ENCODE measurements around the gene FAM227A.

Gene FAM227A

DNA sequence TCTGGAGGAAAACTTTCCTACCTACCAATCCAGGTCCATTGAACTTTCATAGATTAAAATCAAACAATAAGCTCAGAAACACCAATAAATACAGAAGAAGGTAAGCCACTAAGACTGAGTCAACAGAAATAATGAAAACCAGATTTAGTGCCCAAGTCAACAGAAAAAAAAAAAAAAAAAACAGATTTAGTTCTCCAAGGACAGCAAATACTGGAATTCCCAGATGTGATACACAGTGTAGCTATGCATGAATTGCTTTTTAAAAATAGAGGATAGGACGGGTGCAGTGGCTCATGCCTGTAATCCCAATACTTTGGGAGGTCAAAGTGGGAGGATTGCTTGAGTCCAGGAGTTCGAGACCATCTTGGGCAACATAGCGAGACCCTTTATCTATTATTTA lies 101.9 kb downstream of the FAM227A start:
- Histone ChIP-seq H3K9ac (ENCODE audit: low read depth in 1 of 2, low read length in 2 of 2) (no peak overlapping the region), H3K27me3 (ENCODE audit: control insufficient read depth in 1 of 2, insufficient read depth in 2 of 2, low read length in 2 of 2) (no peaks in the 10 kb centered on the region), H3K9me3 (ENCODE audit: control insufficient read depth in 1 of 2, low read length in 2 of 2) (no peaks in the 10 kb centered on the region), H3K4me1 (ENCODE audit: control insufficient read depth in 1 of 2, insufficient read depth in 2 of 2, low read length in 2 of 2) (no peaks in the 10 kb centered on the region), H3K27ac (ENCODE audit: low read depth, low read length) (no peak overlapping the region), H3K4me3 (ENCODE audit: low read depth in 1 of 2, low read length in 2 of 2) (no peak overlapping the region), H3K36me3 (ENCODE audit: control insufficient read depth in 1 of 2, insufficient read depth in 2 of 2, low read length in 2 of 2) (no peaks in the 10 kb centered on the region)

GRCh38 chr22:38549101-38549894 lies 106.9 kb downstream of the FAM227A start:
- no peak overlapping the region for H3K9ac ChIP-seq (ENCODE audit: low read depth in 1 of 2, low read length in 2 of 2)
- no peaks in the 10 kb centered on the region for H3K36me3 ChIP-seq (ENCODE audit: control insufficient read depth in 1 of 2, insufficient read depth in 2 of 2, low read length in 2 of 2)
- H3K4me1 ChIP-seq (ENCODE audit: control insufficient read depth in 1 of 2, insufficient read depth in 2 of 2, low read length in 2 of 2): no peaks in the 10 kb centered on the region
- peaks cover 0 to 2% of the 10 kb centered on the region in 2 donors for H3K9me3 ChIP-seq (ENCODE audit: control insufficient read depth in 1 of 2, low read length in 2 of 2)
- no peak overlapping the region for H3K27ac ChIP-seq (ENCODE audit: low read depth, low read length)
- no peak overlapping the region for H3K4me3 ChIP-seq (ENCODE audit: low read depth in 1 of 2, low read length in 2 of 2)
- H3K27me3 ChIP-seq (ENCODE audit: control insufficient read depth in 1 of 2, insufficient read depth in 2 of 2, low read length in 2 of 2): no peaks in the 10 kb centered on the region

GRCh38 chr22:38540701-38541100 lies 115.5 kb downstream of the FAM227A start:
- H3K9ac ChIP-seq (ENCODE audit: low read depth in 1 of 2, low read length in 2 of 2): no peak overlapping the region
- no peak overlapping the region for H3K4me3 ChIP-seq (ENCODE audit: low read depth in 1 of 2, low read length in 2 of 2)
- no peaks in the 10 kb centered on the region for H3K36me3 ChIP-seq (ENCODE audit: control insufficient read depth in 1 of 2, insufficient read depth in 2 of 2, low read length in 2 of 2)
- no peaks in the 10 kb centered on the region for H3K27me3 ChIP-seq (ENCODE audit: control insufficient read depth in 1 of 2, insufficient read depth in 2 of 2, low read length in 2 of 2)
- peaks cover 0 to 14% of the 10 kb centered on the region in 2 donors for H3K9me3 ChIP-seq (ENCODE audit: control insufficient read depth in 1 of 2, low read length in 2 of 2)
- H3K27ac ChIP-seq (ENCODE audit: low read depth, low read length): no peak overlapping the region
- no peaks in the 10 kb centered on the region for H3K4me1 ChIP-seq (ENCODE audit: control insufficient read depth in 1 of 2, insufficient read depth in 2 of 2, low read length in 2 of 2)

DNA sequence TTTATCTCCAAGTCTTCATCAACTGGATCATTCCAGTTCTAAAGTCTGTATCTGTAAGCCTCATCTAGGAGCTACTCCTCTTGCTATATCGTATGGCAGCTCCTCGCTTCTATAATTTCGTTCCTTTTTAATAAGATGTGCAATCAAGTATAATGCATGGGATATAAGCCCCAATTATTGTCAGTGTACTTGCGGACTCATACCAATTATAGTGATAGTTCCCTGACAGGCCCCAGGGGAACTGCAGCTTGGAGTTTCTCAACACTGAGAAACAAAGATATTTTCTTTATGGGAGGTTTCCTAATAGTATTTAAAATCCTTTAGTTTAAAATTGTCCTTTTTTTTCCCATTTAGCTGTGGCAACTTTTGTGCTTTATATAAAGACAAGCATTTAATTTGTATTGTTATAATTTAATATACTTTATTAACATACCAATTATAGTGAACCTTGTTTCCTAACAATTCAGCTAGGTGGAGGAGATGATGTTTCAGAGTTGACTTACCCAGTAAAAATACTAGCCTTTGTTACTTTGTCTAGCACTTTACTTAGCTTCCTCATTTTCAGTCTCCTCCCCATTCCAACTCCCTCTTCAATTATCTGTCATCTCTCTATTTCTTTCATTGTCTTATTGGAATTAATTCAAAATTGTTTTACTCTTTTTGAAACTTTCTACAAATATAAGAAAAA lies 124.8 kb downstream of the FAM227A start:
- Histone ChIP-seq H3K36me3 (ENCODE audit: control insufficient read depth in 1 of 2, insufficient read depth in 2 of 2, low read length in 2 of 2) (no peaks in the 10 kb centered on the region), H3K4me1 (ENCODE audit: control insufficient read depth in 1 of 2, insufficient read depth in 2 of 2, low read length in 2 of 2) (no peaks in the 10 kb centered on the region), H3K9ac (ENCODE audit: low read depth in 1 of 2, low read length in 2 of 2) (no peak overlapping the region), H3K4me3 (ENCODE audit: low read depth in 1 of 2, low read length in 2 of 2) (no peak overlapping the region), H3K27me3 (ENCODE audit: control insufficient read depth in 1 of 2, insufficient read depth in 2 of 2, low read length in 2 of 2) (no peaks in the 10 kb centered on the region), H3K9me3 (ENCODE audit: control insufficient read depth in 1 of 2, low read length in 2 of 2) (no peaks in the 10 kb centered on the region), H3K27ac (ENCODE audit: low read depth, low read length) (no peak overlapping the region)
